Measurements from ENCODE around the gene VSTM1. TPM values are rescaled to one million over a fixed set of nuclear protein-coding genes. Genes with fewer than 3 reads are reported as not detected.
"Not testable (repeated sequence)": the region's sequence is repeated elsewhere in the genome, so short reads cannot be mapped to it uniquely, and the experiment has no call there.

Gene VSTM1
- total and polyA plus RNA-seq, 7 donors = not detected

DNA sequence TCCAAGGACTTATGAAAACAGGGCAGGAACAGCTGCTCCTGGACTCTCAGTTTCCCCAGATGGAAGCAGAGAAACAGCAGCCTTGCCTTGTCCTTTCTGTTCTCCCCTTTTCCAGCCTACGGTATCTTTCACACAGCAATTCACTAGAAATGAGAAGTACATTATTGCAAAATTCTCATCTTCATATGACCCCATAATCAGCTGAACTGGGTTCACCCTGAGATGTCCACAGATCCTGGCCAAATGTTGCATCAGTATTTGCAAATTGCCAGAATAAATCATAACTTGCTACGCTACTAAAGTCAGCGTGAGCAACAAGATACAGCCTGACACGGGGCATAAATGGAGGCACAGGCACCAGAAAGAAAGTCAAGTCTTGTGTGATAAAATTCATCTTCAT lies 16.1 kb downstream of the VSTM1 start:
- no peaks in the 10 kb centered on the region for H3K36me3 ChIP-seq
- no peak for DNase-seq
- peaks cover 0 to 24% (median 0%) of the 10 kb centered on the region in 3 donors for H3K27me3 ChIP-seq
- no peaks in the 10 kb centered on the region for H3K9me3 ChIP-seq
- TF ChIP-seq CTCF (IDR thresholded peaks at IDR 0.05) = no peak
- no peak for TF ChIP-seq EP300 (IDR thresholded peaks at IDR 0.05)
- TF ChIP-seq POLR2AphosphoS5 (IDR thresholded peaks at IDR 0.05) = no peak
- no peak for TF ChIP-seq POLR2A (IDR thresholded peaks at IDR 0.05)
- H3K27ac ChIP-seq = no peak overlapping the region
- WGBS, 2 donors = 83 to 87% methylated on average over 4 of the region's 4 CpGs
- intact Hi-C loops (cut with DNase I) = no loop called here
- H3K4me1 ChIP-seq = no peaks in the 10 kb centered on the region
- no peak overlapping the region for H3K4me3 ChIP-seq

DNA sequence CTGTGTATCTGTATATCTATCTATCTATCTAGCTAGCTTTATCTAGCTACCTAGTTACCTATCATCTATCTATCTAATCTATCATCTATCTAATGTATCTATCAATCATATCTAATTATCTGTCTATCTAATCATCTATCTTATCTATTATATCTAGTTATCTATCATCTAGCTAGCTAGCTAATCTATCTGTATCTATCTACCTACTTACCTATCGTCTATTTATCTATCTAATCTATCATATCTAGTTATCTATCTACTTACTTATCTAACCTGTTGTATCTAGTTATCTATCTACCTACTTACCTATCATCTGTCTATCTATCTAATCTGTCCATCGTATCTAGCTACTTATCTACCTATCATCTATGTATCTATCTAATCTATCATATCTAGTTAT lies 17.9 kb downstream of the VSTM1 start:
- TF ChIP-seq POLR2A (IDR thresholded peaks at IDR 0.05) (no peak), EP300 (IDR thresholded peaks at IDR 0.05) (no peak), POLR2AphosphoS5 (IDR thresholded peaks at IDR 0.05) (no peak), CTCF (IDR thresholded peaks at IDR 0.05) (no peak)
- Histone ChIP-seq H3K27me3 (peaks cover 0 to 24% (median 0%) of the 10 kb centered on the region in 3 donors), H3K36me3 (no peaks in the 10 kb centered on the region), H3K9me3 (no peaks in the 10 kb centered on the region), H3K27ac (no peak overlapping the region), H3K4me3 (no peak overlapping the region), H3K4me1 (no peaks in the 10 kb centered on the region)
- WGBS, 2 donors = 68 to 87% methylated on average over 2 of the region's 2 CpGs
- no peak for DNase-seq
- intact Hi-C loops (cut with DNase I) = no loop called here

GRCh38 chr19:54042989-54043388 lies 20.7 kb downstream of the VSTM1 start:
- TF ChIP-seq POLR2A (IDR thresholded peaks at IDR 0.05) (no peak), EP300 (IDR thresholded peaks at IDR 0.05) (no peak), CTCF (IDR thresholded peaks at IDR 0.05) (no peak)
- intact Hi-C loops (cut with DNase I) = no loop called here
- DNase-seq = no peak

GRCh38 chr19:54041969-54042606 lies 21.6 kb downstream of the VSTM1 start:
- WGBS, 2 donors = 66 to 67% methylated on average over 9 of the region's 9 CpGs
- H3K4me3 ChIP-seq = no peak overlapping the region
- intact Hi-C loops (cut with DNase I) = no loop called here
- no peaks in the 10 kb centered on the region for H3K9me3 ChIP-seq
- H3K4me1 ChIP-seq = no peaks in the 10 kb centered on the region
- H3K27me3 ChIP-seq = peaks cover 0 to 11% (median 0%) of the 10 kb centered on the region in 3 donors
- no peak overlapping the region for H3K27ac ChIP-seq
- no peak for DNase-seq
- TF ChIP-seq EP300 (IDR thresholded peaks at IDR 0.05) (no peak), CTCF (IDR thresholded peaks at IDR 0.05) (no peak), POLR2AphosphoS5 (IDR thresholded peaks at IDR 0.05) (no peak), POLR2A (IDR thresholded peaks at IDR 0.05) (no peak)
- no peaks in the 10 kb centered on the region for H3K36me3 ChIP-seq

More at GRCh38 chr19:54042989-54043388, 20.7 kb downstream of the VSTM1 start:
- WGBS, 2 donors = 79 to 81% methylated on average over 3 of the region's 3 CpGs
- Histone ChIP-seq H3K27ac (no peak overlapping the region), H3K9me3 (no peaks in the 10 kb centered on the region), H3K4me3 (no peak overlapping the region), H3K36me3 (no peaks in the 10 kb centered on the region), H3K27me3 (peaks cover 0 to 20% (median 0%) of the 10 kb centered on the region in 3 donors), H3K4me1 (no peaks in the 10 kb centered on the region)

DNA sequence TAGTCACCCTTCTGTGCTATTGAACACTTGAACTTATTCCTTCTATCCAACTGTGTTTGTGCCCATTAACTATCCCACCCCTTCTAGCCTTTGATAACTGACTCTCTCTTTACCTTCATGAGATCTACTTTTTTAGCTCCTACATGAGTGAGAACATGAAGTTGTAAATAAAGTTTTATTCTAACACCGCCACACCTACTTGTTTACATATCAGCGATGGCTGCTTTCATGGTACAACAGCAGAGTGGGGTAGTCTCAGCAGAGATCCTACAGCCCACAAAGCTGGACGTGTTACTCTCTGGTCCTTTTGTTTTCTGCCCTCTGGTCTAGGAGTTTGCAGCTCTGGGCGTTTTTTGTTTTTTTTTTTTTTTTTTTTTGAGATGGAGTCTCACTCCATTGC lies 23.7 kb downstream of the VSTM1 start:
- 78 to 83% methylated on average over 4 of the region's 4 CpGs for WGBS, 2 donors
- H3K27ac ChIP-seq = no peak overlapping the region
- H3K36me3 ChIP-seq = no peaks in the 10 kb centered on the region
- TF ChIP-seq POLR2A (IDR thresholded peaks at IDR 0.05) = no peak
- no peak for TF ChIP-seq CTCF (IDR thresholded peaks at IDR 0.05)
- TF ChIP-seq EP300 (IDR thresholded peaks at IDR 0.05) = no peak
- TF ChIP-seq POLR2AphosphoS5 (IDR thresholded peaks at IDR 0.05) = no peak
- peaks cover 0 to under 1% (median 0%) of the 10 kb centered on the region in 3 donors for H3K27me3 ChIP-seq
- no peaks in the 10 kb centered on the region for H3K9me3 ChIP-seq
- intact Hi-C loops (cut with DNase I) = no loop called here
- no peak overlapping the region for H3K4me3 ChIP-seq
- H3K4me1 ChIP-seq = no peaks in the 10 kb centered on the region
- DNase-seq = no peak

DNA sequence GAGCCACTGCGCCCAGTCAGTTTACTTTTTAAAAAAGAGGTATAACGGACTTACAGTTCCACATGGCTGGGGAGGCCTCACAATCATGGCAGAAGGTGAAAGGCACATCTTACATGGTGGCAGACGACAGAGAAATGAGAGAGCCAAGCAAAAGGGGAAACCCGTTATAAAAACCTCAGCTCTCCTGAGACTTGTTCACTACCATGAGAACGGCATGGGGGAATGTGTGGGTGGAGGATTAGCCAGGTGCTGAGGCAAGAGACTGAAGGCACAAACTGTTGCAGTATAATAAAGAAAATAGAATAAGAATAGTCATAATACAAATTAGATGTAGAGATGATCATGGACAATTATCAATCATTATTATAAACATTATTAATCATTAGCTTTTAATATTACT lies 27.2 kb downstream of the VSTM1 start:
- H3K4me3 ChIP-seq; H3K36me3 ChIP-seq; H3K9me3 ChIP-seq; H3K27ac ChIP-seq; intact Hi-C loops (cut with DNase I); H3K4me1 ChIP-seq; DNase-seq: not testable (repeated sequence)
- WGBS, 2 donors = 72 to 76% methylated on average over 5 of the region's 5 CpGs
- H3K27me3 ChIP-seq = peaks cover 0 to 30% (median 0%) of the 10 kb centered on the region in 3 donors

Data from sigmoid colon (tissue), 7 donors.